ENCODE results near the gene TPMT.
"Not testable (repeated sequence)": the region's sequence is repeated elsewhere in the genome, so short reads cannot be mapped to it uniquely, and the experiment has no call there.

Gene TPMT

GRCh38 chr6:18155150-18155863 lies 430 bp upstream of the TPMT start, which contains the start of gene KDM1B:
Gene KDM1B, plus strand, starts transcription at chr6:18155422. Its CDS starts 4,474 bp downstream, at chr6:18159896.
- DNase-seq, result peak; percentile 99

DNA sequence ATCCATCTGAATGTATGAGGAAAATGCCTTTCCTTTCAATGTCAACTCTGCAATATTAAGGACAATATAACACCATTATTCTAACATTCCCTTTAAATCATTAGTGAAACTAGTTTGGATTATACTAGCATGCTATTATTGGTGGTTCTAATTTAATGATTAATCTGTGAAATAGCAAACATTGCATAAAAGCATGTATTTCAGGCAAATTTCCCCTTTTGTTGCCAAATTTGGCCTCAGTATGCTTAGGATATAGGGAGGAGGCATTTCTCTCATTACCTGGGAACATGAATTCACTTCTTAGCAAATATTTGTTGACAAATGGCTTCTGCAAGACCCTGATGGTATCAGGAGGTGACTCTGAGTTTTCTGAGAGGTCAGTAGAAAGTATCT lies 1.6 kb downstream of the TPMT start:
- no peak for DNase-seq

DNA sequence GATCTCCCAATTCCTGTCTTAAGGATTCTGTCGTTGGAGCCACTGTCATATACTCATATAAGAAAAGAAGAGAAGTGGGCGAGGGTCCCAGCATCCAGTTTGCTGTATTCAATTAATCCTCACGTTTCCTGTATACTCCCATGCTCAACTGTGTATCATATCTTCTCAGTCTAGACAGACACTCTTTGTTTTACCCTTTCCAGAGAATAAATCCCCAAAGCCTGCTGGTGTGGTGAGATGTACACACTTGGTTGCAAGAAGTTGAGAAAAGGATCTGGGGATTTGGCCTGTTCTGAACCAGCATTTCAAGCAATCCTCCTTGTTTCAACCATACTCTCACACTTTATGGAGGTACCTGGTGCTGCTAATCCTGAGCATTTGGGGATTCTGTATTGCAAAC lies 3.1 kb downstream of the TPMT start:
- DNase-seq, result no peak

- DNase-seq, result not testable (repeated sequence)
Observed at GRCh38 chr6:18151391-18151790, 3.5 kb downstream of the TPMT start.

GRCh38 chr6:18148304-18149025 lies 6.4 kb downstream of the TPMT start:
- DNase-seq, result no peak

DNA sequence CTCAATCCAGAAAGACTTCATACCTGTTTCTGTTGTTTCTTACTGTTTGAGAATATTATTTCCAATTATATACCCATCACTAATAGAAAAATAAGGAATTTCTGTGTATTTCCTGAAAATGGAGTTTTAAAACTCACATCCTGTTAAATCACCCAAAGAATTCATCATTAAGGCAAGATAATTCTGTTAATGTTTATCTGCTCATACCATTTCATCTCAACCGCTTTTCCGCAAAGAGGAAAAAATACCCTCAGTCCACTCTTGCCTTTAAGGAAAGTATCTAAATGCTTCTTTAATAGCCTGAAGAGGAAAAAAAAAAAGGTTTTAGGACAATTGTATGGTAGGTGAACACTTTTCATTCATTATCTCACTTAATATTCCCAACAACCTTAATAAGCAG lies 7.3 kb downstream of the TPMT start:
- no peak for DNase-seq

GRCh38 chr6:18147160-18147559 lies 7.7 kb downstream of the TPMT start:
- no peak for DNase-seq

DNA sequence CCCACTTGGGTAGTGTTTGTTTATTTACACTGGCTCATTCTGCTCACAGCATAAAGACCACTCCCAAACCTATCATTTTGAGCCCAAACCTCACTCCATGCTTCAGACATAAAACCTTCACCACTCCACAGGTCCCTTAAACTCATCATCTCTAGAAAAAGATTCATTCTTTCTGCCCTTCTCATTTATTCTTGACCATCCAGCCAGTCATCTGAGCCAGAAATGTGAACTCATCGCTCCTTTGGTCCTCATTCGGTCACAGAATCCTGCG lies 12.4 kb downstream of the TPMT start:
- no peak for DNase-seq

DNA sequence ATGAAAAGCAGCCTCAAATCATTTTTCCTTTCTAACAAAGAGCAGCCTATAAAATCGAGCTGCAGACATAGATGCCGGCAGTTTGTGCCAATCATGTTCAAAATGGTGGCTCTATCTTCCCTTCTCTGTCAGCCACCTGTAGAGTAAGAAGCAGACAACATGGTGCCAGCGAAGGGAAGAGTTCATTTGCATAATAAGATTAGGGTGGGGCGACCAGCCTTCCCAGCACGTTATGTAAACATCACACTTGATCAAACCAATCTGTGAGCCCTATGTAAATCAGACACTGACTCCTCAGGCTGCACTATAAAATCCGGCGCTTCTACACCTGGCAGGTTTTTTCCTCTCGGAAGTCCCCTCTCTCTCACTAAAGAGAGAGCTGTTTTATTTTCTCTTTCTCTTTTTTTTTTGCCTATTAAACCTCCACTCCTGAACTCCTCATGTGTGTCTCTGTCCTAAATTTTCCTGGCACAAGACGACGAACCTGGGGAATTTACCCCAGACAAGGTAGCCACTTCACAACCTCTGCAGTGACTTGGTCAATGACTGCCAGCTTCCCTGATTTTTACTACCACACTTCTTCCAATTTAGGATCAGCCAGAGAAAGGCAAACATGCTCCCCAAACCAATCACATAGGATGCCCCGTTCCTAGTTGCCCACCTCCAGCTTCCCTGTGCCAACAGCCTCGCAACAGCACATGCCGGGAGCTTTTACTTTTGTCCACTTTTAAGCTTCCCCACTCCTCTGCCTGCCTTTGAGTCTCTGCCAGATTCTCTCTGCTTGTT lies 12.9 kb downstream of the TPMT start:
- no peak for DNase-seq

DNA sequence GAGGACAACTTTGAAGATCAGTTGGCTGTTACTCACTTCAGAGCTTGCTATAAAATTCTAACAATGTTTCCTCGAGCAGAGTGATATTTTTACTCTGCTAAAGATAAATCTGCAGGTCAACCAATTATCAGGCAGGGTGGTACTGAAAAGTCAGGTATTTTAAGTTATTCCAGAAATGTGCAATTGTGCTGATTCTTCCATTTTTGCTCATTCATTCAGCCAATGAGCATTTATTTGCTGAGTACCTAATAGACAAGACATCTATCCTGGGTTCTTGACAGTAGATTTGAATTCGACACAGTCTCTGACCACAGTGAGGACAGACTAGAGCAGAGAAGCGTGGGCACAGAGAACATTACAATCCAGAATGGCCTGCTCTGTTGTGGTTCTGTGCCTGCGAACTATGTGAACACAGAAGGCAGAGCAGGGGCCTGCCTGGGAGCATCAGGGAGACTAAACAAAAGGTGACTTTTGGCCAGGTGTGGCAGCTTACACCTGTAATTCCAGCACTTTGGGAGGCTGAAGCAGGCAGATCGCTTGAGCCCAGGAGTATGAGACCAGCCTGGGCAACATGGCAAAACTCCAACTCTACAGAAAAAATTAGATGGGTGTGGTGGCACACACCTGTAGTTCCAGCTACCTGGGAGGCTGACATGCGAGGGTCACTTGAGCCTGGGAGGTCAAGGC lies 14.8 kb downstream of the TPMT start:
- DNase-seq, result no peak

DNA sequence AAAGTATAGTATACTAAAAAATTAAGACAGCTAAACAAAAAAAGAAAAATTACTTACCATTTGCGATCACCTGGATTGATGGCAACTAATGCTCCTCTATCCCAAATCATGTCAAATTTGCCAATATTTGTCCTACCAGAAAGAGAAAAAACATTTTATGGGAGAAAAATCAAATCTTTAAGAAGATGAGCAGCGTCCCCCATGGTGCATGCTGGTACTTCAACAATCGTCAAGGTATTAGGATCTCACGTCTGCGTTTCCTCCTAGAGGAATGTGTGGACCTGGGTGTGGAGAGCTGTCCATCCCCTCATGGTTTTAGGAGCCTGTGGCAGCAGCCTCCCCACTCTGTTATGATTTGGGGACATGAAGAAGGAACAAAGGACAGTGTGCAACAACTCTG lies 16.0 kb downstream of the TPMT start:
- no peak for DNase-seq

DNA sequence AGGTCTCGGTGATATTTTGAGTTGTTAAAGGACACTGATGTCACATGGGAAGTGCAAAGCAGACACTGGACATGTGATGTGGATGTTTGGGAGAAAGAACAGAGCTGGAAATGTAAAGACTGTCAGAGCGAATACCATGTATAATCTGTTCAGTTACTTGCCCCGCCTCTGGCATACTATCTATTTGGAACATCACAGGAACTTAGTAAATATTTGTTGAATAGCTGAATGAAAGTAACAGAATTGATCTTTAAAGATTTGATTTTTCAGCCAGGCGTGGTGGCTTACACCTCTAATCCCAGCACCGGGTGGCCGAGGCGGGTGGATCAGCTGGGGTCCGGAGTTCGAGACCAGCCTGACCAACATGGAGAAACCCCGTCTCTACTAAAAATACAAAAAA lies 18.6 kb downstream of the TPMT start:
- no peak for DNase-seq

DNA sequence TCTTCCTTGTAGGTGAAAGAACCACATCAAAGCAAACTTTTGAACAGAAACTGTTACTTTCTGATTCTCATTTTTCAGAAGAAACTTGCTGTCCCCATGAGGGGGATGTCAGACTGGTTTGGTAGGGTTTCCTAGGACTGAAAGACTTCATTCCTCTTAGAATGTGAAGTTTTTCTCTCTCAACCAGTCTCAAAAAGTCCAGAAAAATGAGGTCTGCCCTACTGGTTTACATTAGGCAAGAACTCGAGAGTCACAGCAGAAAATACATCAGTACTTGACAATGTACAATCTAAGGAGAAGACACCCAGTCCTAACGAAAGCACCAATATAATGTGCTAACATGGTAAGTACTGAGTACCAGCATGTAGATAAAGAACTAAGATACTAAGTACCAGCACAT lies 19.7 kb downstream of the TPMT start:
- no peak for DNase-seq

- no peak for DNase-seq
Observed at GRCh38 chr6:18132346-18132745, 22.5 kb downstream of the TPMT start.

GRCh38 chr6:18126121-18126520 lies 28.8 kb downstream of the TPMT start:
- no peak for DNase-seq

DNA sequence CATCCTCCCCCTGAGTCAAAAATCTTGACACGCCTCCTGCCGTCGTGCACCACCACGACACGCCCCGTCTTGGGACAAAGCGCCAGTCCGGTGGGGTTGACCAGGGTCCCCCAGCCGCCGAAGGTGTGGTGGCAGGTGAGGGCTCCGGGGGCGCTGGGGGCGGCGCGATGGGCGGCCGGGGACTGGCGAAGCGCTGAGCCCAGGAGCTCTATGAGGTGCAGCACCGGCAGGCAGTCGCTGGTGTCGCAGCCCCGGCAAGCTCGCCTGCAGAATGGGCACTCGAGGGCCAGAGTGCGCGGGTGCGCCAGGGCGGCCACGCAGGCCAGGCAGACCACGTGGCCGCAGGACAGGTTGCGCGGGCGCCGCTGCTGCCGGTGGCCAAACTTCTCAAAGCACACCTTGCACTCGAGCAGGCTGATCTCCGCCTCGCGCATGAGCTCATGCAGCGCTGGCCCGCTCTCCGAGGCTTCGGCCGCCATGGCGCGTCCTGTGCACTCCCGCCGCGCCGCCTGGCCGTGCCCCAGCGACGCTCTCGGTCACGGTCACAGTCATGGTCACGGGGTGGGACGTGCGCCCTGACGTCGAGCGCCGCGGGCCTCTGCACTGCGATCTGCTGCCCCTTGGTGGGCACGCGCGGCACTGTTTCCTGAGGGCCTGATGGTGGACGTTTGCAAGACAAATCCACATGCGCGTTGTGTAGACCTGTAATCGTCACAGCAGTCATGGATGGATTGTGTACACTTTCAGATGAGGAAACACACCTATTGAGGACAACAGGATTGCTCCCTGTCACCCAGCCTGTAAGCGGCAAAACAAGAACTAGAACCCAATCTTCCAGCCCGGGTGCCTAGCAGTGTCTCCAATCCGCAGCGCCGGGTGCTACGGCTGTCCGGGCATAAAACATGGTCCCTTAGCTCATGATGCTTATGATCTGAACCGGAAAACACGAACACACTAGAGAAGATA lies 32.5 kb downstream of the TPMT start, which contains the start of gene NHLRC1:
NHLRC1 (minus strand) TSS at position 550 of the 966 bp plus-strand sequence; CDS start at position 479, 71 bp downstream.
- DNase-seq, result peak; percentile 87

- DNase-seq, result no peak
Observed at GRCh38 chr6:18121580-18122127, 33.2 kb downstream of the TPMT start.

DNA sequence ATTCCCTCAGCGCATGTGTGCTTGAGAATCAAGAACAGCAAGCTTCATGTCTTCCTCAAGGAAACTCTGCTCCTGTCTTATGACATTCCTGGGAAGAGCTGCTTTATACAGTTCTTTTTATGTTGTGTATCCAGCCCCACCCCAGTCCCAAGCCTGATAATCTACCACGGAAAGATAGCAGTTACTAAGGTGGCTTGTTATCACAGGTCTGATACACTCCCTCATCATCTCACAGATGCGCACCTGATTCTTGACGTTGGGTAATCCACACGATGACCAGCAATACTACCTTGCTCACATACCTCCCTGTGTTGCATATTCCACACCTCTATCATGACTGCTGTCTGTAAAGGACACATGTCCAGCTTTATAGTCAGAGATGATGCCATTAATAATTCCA lies 35.6 kb downstream of the TPMT start:
- no peak for DNase-seq

GRCh38 chr6:18118330-18118729 lies 36.5 kb downstream of the TPMT start:
- no peak for DNase-seq

DNA sequence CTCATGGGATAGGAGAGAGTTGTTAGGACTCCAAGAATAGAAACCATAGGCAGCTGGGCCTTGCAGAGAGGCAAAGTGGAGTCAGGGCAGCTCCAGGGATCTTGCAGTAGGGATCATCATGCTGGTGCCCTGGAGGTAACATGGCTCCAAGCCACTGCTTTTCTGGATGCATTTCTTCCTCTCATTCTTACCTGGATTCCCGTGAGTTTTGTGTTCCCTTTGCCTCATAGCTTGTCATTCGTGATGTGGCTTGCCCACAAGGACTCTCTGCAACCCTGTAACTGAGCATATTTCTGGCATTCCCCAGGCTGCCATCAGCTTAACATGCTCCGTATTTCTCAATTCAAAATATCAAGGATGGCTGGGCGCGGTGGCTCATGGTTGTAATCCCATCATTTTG lies 37.7 kb downstream of the TPMT start:
- no peak for DNase-seq

- DNase-seq, result no peak
Observed at GRCh38 chr6:18115356-18115755, 39.5 kb downstream of the TPMT start.

- no peak for DNase-seq
Observed at GRCh38 chr6:18110162-18110561, 44.7 kb downstream of the TPMT start.

Data from activated CD8-positive, alpha-beta memory T cell treated with anti-CD3 and anti-CD28 coated beads for 24 hours (primary cell).